HEK293 (cell line): ENCODE measurements around the gene SLC7A11.

Source experiments
- CTCF ChIA-PET: fragments of 350-600 bp; formaldehyde crosslinking; extraction: SDS; loops from one replicate; lab custom pipeline; 2021; ENCODE audit warnings: antibody characterized with exemption; lab: Yijun Ruan, JAX
- POLR2A ChIA-PET: fragments of 300-600 bp; formaldehyde crosslinking; extraction: SDS; loops from one replicate; lab custom pipeline; 2020; ENCODE audit warnings: antibody characterized with exemption, inconsistent platforms; lab: Yijun Ruan, JAX
- H3K27ac ChIP-seq: fragments of 200-500 bp; sonication (Bioruptor generic); 2 replicates; pipeline ENCODE4 v1.5.1; 2014; ENCODE audit warnings: low read depth, low read length, control low read depth, inconsistent platforms; ENCODE audit errors: extremely low read depth
- H3K36me3 ChIP-seq, 2 experiments: fragments of 200-500 bp in 1 of 2; sonication (Bioruptor generic) in 1 of 2; 1 replicate in 1 of 2; 2 replicates in 1 of 2; pipeline ENCODE4 v1.5.1; 2014 to 2017; ENCODE audit warnings: inconsistent platforms in 2 of 2, low read length in 2 of 2; ENCODE audit not compliant: control insufficient read depth in 2 of 2, insufficient read depth in 1 of 2
- H3K4me1 ChIP-seq: fragments of 200-500 bp; sonication (Bioruptor generic); 2 replicates; pipeline ENCODE4 v1.5.1; 2014; ENCODE audit warnings: mild to moderate bottlenecking, low read length, inconsistent platforms; ENCODE audit not compliant: control insufficient read depth, insufficient read depth
- H3K4me3 ChIP-seq: 2 replicates; pipeline ENCODE4 v1.5.1; 2011; ENCODE audit warnings: low read depth, mild to moderate bottlenecking, control low read depth, low read length, moderate library complexity
- H3K9me3 ChIP-seq: fragments of 200-500 bp; sonication (Bioruptor generic); 2 replicates; pipeline ENCODE4 v1.5.1; 2014; ENCODE audit warnings: low read depth, low read length, inconsistent platforms; ENCODE audit not compliant: control insufficient read depth, insufficient read depth
- KLF1 ChIP-seq: fragments of 450-650 bp; formaldehyde crosslinking; IDR thresholded peaks from 2 replicates; pipeline ENCODE4 v1.5.1; 2016; ENCODE audit warnings: missing biosample characterization, missing genetic modification characterization
- TCF7L2 ChIP-seq: IDR thresholded peaks from 2 replicates; pipeline ENCODE4 v1.6.1; 2011; ENCODE audit warnings: low read depth, mild to moderate bottlenecking, inconsistent platforms, low read length, moderate library complexity, borderline replicate concordance
- ZBTB44 ChIP-seq: fragments of 450-650 bp; IDR thresholded peaks from 2 replicates; pipeline ENCODE4 v1.5.1; 2018; ENCODE audit warnings: missing biosample characterization, mild to moderate bottlenecking, missing genetic modification characterization
- ZFHX2 ChIP-seq: fragments of 450-650 bp; formaldehyde crosslinking; conservative IDR thresholded peaks from 2 replicates; pipeline ENCODE4 v1.5.1; 2016; ENCODE audit warnings: missing biosample characterization, missing genetic modification characterization
- ZNF133 ChIP-seq: fragments of 450-650 bp; formaldehyde crosslinking; IDR thresholded peaks from 2 replicates; pipeline ENCODE4 v1.5.1; 2016; ENCODE audit warnings: missing biosample characterization, missing genetic modification characterization
- ZNF155 ChIP-seq: fragments of 450-650 bp; formaldehyde crosslinking; IDR thresholded peaks from 2 replicates; pipeline ENCODE4 v1.5.1; 2016; ENCODE audit warnings: missing biosample characterization, missing genetic modification characterization
- ZNF174 ChIP-seq: fragments of 450-650 bp; formaldehyde crosslinking; IDR thresholded peaks from 2 replicates; pipeline ENCODE4 v1.5.0; 2017; ENCODE audit warnings: missing biosample characterization, mild to moderate bottlenecking, missing genetic modification characterization
- ZNF2 ChIP-seq: fragments of 450-650 bp; formaldehyde crosslinking; IDR thresholded peaks from 2 replicates; pipeline ENCODE4 v1.5.1; 2016; ENCODE audit warnings: missing biosample characterization, missing genetic modification characterization
- ZNF561 ChIP-seq: fragments of 450-650 bp; IDR thresholded peaks from 2 replicates; pipeline ENCODE4 v1.5.1; 2018; ENCODE audit warnings: missing biosample characterization, missing genetic modification characterization, borderline replicate concordance
- ZNF596 ChIP-seq: fragments of 450-650 bp; IDR thresholded peaks from 2 replicates; pipeline ENCODE4 v1.5.0; 2018; ENCODE audit warnings: missing biosample characterization, mild to moderate bottlenecking, missing genetic modification characterization, moderate library complexity
- ZNF629 ChIP-seq: fragments of 450-650 bp; formaldehyde crosslinking; IDR thresholded peaks from 2 replicates; pipeline ENCODE4 v1.5.1; 2017; ENCODE audit warnings: missing biosample characterization, missing genetic modification characterization
- ZNF660 ChIP-seq: fragments of 450-650 bp; IDR thresholded peaks from 2 replicates; pipeline ENCODE4 v1.5.1; 2018; ENCODE audit warnings: missing biosample characterization, mild to moderate bottlenecking, missing genetic modification characterization
- ZNF692 ChIP-seq: fragments of 450-650 bp; formaldehyde crosslinking; IDR thresholded peaks from 2 replicates; pipeline ENCODE4 v1.5.1; 2016; ENCODE audit warnings: missing biosample characterization, missing genetic modification characterization
- ZSCAN30 ChIP-seq: fragments of 450-650 bp; IDR thresholded peaks from 2 replicates; pipeline ENCODE4 v1.5.1; 2018; ENCODE audit warnings: missing biosample characterization, mild to moderate bottlenecking, missing genetic modification characterization, moderate library complexity
- TF ChIP-seq, protein P1 (sequence below): fragments of 450-650 bp; formaldehyde crosslinking; IDR thresholded peaks from 2 replicates; pipeline ENCODE4 v1.5.1; 2016; ENCODE audit warnings: missing biosample characterization, missing genetic modification characterization

Gene SLC7A11

GRCh38 chr4:138177278-138177968 lies 64.7 kb downstream of the SLC7A11 start:
- Histone ChIP-seq H3K27ac (no peak overlapping the region), H3K36me3 (peaks cover 0 to 14% of the 10 kb centered on the region in 2 experiments; a peak in 1 of 3 replicates), H3K9me3 (no peaks in the 10 kb centered on the region), H3K4me1 (no peaks in the 10 kb centered on the region), H3K4me3 (no peak overlapping the region)
- ChIA-PET POLR2A (no interaction called here), CTCF (no interaction called here)
- no peak for TF ChIP-seq ZNF561 (tag by site-specific recombination)
- no peak for TF ChIP-seq ZSCAN30
- TF ChIP-seq ZNF692 (tag by site-specific recombination), result no peak
- TF ChIP-seq ZBTB44 (tag by site-specific recombination), result no peak
- peak; percentile 85 for TF ChIP-seq ZNF596 (tag by site-specific recombination)
- TF ChIP-seq ZNF629 (tag by site-specific recombination), result no peak
- no peak for TF ChIP-seq ZNF133 (tag by site-specific recombination)
- no peak for TF ChIP-seq ZNF2 (tag by site-specific recombination)

- no peak overlapping the region for H3K27ac ChIP-seq
- CTCF ChIA-PET, result interaction anchor here (0.6 to 1.0 kb wide), 3 partner anchors 28 to 357 kb away, joined by 3 to 8 read pairs (median 4); no protein-coding TSS in a partner anchor
- H3K4me1 ChIP-seq, result no peaks in the 10 kb centered on the region
- H3K9me3 ChIP-seq, result no peaks in the 10 kb centered on the region
- POLR2A ChIA-PET, result no interaction called here
- no peak overlapping the region for H3K4me3 ChIP-seq
- peaks cover 0 to 3% of the 10 kb centered on the region in 2 experiments; a peak in 1 of 3 replicates for H3K36me3 ChIP-seq
- TF ChIP-seq, protein P1, sequence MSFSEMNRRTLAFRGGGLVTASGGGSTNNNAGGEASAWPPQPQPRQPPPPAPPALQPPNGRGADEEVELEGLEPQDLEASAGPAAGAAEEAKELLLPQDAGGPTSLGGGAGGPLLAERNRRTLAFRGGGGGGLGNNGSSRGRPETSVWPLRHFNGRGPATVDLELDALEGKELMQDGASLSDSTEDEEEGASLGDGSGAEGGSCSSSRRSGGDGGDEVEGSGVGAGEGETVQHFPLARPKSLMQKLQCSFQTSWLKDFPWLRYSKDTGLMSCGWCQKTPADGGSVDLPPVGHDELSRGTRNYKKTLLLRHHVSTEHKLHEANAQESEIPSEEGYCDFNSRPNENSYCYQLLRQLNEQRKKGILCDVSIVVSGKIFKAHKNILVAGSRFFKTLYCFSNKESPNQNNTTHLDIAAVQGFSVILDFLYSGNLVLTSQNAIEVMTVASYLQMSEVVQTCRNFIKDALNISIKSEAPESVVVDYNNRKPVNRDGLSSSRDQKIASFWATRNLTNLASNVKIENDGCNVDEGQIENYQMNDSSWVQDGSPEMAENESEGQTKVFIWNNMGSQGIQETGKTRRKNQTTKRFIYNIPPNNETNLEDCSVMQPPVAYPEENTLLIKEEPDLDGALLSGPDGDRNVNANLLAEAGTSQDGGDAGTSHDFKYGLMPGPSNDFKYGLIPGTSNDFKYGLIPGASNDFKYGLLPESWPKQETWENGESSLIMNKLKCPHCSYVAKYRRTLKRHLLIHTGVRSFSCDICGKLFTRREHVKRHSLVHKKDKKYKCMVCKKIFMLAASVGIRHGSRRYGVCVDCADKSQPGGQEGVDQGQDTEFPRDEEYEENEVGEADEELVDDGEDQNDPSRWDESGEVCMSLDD (tag by site-specific recombination), result no peak
- TF ChIP-seq ZFHX2 (tag by site-specific recombination) (no peak), TCF7L2 (no peak), ZNF155 (tag by site-specific recombination) (no peak), ZNF660 (tag by site-specific recombination) (no peak), KLF1 (tag by site-specific recombination) (no peak), ZNF174 (tag by site-specific recombination) (no peak)
Measured at GRCh38 chr4:138174981-138175794, 67.0 kb downstream of the SLC7A11 start.
